C4-2B (cell line): ENCODE measurements around the gene SLC34A1.

Experiments
- ZFX ChIP-seq: fragments of 450-650 bp; IDR thresholded peaks from 2 replicates; pipeline ENCODE4 v1.6.1; 2017
- TF ChIP-seq, protein P1 (sequence below): fragments of 450-650 bp; conservative IDR thresholded peaks from 2 replicates; pipeline ENCODE4 v1.5.1; 2017; ENCODE audit warnings: mild to moderate bottlenecking

DNA sequence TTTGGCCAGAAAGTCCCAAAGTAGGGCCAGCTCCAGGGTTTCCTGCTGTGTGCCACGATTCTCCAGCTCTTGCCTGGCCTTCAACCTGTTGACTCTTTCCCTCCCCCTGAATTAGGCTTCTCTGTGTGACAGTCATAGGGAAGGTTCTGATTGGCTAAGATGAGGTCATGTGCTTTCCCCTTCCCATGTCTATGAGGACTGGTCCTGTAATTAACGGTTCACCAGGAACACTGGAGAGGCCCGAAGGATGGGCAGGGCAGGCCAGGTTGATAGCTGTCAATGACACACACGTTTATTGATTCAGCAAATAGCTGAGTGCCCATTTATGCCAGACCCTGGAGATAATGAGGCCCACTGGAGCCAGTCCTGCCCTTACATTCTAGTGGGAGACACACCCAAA is 53.4 kb downstream of the SLC34A1 start:
- TF ChIP-seq, protein P1, sequence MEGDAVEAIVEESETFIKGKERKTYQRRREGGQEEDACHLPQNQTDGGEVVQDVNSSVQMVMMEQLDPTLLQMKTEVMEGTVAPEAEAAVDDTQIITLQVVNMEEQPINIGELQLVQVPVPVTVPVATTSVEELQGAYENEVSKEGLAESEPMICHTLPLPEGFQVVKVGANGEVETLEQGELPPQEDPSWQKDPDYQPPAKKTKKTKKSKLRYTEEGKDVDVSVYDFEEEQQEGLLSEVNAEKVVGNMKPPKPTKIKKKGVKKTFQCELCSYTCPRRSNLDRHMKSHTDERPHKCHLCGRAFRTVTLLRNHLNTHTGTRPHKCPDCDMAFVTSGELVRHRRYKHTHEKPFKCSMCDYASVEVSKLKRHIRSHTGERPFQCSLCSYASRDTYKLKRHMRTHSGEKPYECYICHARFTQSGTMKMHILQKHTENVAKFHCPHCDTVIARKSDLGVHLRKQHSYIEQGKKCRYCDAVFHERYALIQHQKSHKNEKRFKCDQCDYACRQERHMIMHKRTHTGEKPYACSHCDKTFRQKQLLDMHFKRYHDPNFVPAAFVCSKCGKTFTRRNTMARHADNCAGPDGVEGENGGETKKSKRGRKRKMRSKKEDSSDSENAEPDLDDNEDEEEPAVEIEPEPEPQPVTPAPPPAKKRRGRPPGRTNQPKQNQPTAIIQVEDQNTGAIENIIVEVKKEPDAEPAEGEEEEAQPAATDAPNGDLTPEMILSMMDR = no peak
- TF ChIP-seq ZFX = no peak
